ENCODE data around the gene ALK.

ALK gene

GRCh38 chr2:29426354-29426753 lies 495.0 kb downstream of the ALK start:
- H3K27ac ChIP-seq (ENCODE audit: low read depth, low read length, poor library complexity, severe bottlenecking), result no peak overlapping the region
- H3F3A ChIP-seq (ENCODE audit: insufficient read depth, low read length), result no peaks in the 10 kb centered on the region
- H3K9me2 ChIP-seq (ENCODE audit: low read depth, low read length), result no peaks in the 10 kb centered on the region
- no peak overlapping the region for H3K4me3 ChIP-seq (ENCODE audit: low read depth, low read length, poor library complexity, severe bottlenecking)
- H3K9ac ChIP-seq (ENCODE audit: low read length), result no peak overlapping the region
- H3K9me3 ChIP-seq (ENCODE audit: low read length), result no peaks in the 10 kb centered on the region
- H3K79me2 ChIP-seq (ENCODE audit: insufficient read depth, low read length), result no peaks in the 10 kb centered on the region
- TF ChIP-seq EZH2 (IDR thresholded peaks at IDR 0.05; ENCODE audit: borderline replicate concordance, low read length) (no peak), CTCF (IDR thresholded peaks at IDR 0.05; ENCODE audit: low read length) (no peak)
- no peaks in the 10 kb centered on the region for H3K36me3 ChIP-seq (ENCODE audit: insufficient read depth, low read length)
- H4K20me1 ChIP-seq (ENCODE audit: insufficient read depth, low read length), result no peaks in the 10 kb centered on the region
- H2AFZ ChIP-seq (ENCODE audit: low read length), result no peak overlapping the region
- H3K4me1 ChIP-seq (ENCODE audit: insufficient read depth, low read length, severe bottlenecking), result no peaks in the 10 kb centered on the region
- H3K27me3 ChIP-seq (ENCODE audit: insufficient read depth, low read length), result no peaks in the 10 kb centered on the region
- no peak overlapping the region for H3K4me2 ChIP-seq (ENCODE audit: low read length)

GRCh38 chr2:29425866-29426265 lies 495.5 kb downstream of the ALK start:
- Histone ChIP-seq H3K27ac (ENCODE audit: low read depth, low read length, poor library complexity, severe bottlenecking) (no peak overlapping the region), H3K79me2 (ENCODE audit: insufficient read depth, low read length) (no peaks in the 10 kb centered on the region), H2AFZ (ENCODE audit: low read length) (no peak overlapping the region), H4K20me1 (ENCODE audit: insufficient read depth, low read length) (no peaks in the 10 kb centered on the region), H3K9ac (ENCODE audit: low read length) (no peak overlapping the region), H3K9me2 (ENCODE audit: low read depth, low read length) (no peaks in the 10 kb centered on the region), H3F3A (ENCODE audit: insufficient read depth, low read length) (no peaks in the 10 kb centered on the region), H3K4me2 (ENCODE audit: low read length) (no peak overlapping the region), H3K4me1 (ENCODE audit: insufficient read depth, low read length, severe bottlenecking) (no peaks in the 10 kb centered on the region), H3K36me3 (ENCODE audit: insufficient read depth, low read length) (no peaks in the 10 kb centered on the region), H3K4me3 (ENCODE audit: low read depth, low read length, poor library complexity, severe bottlenecking) (no peak overlapping the region), H3K9me3 (ENCODE audit: low read length) (no peaks in the 10 kb centered on the region), H3K27me3 (ENCODE audit: insufficient read depth, low read length) (no peaks in the 10 kb centered on the region)
- TF ChIP-seq EZH2 (IDR thresholded peaks at IDR 0.05; ENCODE audit: borderline replicate concordance, low read length) (no peak), CTCF (IDR thresholded peaks at IDR 0.05; ENCODE audit: low read length) (no peak)

DNA sequence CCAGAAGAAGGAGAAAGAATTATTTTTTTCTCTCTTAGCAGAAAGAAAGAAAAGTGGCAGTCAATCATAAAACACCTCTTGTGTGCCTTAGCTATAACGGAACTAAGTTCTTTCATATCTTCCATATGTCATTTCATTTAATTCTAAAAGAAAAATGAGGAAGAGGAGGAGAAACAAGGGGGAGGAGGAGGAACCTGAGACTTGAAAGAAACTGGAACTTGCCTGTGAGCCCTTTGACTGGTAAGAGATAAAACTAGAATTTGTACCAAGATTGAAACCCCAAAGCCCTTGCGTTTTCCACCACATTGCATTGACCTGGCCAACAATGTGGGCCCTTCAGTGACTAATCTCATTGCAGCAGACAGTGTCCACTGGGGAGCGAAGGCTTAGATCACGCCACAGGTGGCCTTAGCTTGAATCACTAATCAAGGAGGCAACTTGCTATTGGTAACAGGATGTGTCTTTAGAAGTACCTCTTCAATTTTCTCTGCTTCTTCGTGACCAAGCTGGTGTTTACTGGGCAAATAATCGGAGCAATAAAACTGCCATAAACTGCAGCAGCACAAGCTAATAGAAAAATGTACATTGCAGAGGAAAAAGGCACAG lies 498.2 kb downstream of the ALK start:
- no peak for TF ChIP-seq EZH2 (IDR thresholded peaks at IDR 0.05; ENCODE audit: borderline replicate concordance, low read length)
- TF ChIP-seq CTCF (IDR thresholded peaks at IDR 0.05; ENCODE audit: low read length), result no peak
- H3K79me2 ChIP-seq (ENCODE audit: insufficient read depth, low read length), result no peaks in the 10 kb centered on the region
- no peaks in the 10 kb centered on the region for H3K9me3 ChIP-seq (ENCODE audit: low read length)
- H3K36me3 ChIP-seq (ENCODE audit: insufficient read depth, low read length), result no peaks in the 10 kb centered on the region
- no peak overlapping the region for H3K9ac ChIP-seq (ENCODE audit: low read length)
- no peak overlapping the region for H3K4me2 ChIP-seq (ENCODE audit: low read length)
- no peak overlapping the region for H2AFZ ChIP-seq (ENCODE audit: low read length)
- no peaks in the 10 kb centered on the region for H3K9me2 ChIP-seq (ENCODE audit: low read depth, low read length)
- H3K4me3 ChIP-seq (ENCODE audit: low read depth, low read length, poor library complexity, severe bottlenecking), result no peak overlapping the region
- H4K20me1 ChIP-seq (ENCODE audit: insufficient read depth, low read length), result no peaks in the 10 kb centered on the region
- H3K4me1 ChIP-seq (ENCODE audit: insufficient read depth, low read length, severe bottlenecking), result no peaks in the 10 kb centered on the region
- no peaks in the 10 kb centered on the region for H3F3A ChIP-seq (ENCODE audit: insufficient read depth, low read length)
- no peak overlapping the region for H3K27ac ChIP-seq (ENCODE audit: low read depth, low read length, poor library complexity, severe bottlenecking)
- no peaks in the 10 kb centered on the region for H3K27me3 ChIP-seq (ENCODE audit: insufficient read depth, low read length)
